Measurements from ENCODE around the gene DPEP1. TPM values are rescaled to one million over a fixed set of nuclear protein-coding genes. Genes with fewer than 3 reads are reported as not detected.
A peak's percentile ranks its signal among the peaks of the same experiment; 100 is the strongest.

Gene DPEP1
- total RNA-seq (2022) (7.8 and 8.1 TPM in 2 replicates), Bru-seq, nascent RNA (percentile 30 among the genes with signal in this experiment), BruChase-seq, experiment 1, labeled RNA remaining after a 2-hour chase (percentile 31 among the genes with signal in this experiment), BruChase-seq, experiment 2, labeled RNA remaining after a 6-hour chase (percentile 35 among the genes with signal in this experiment)
- long read RNA-seq, partial matches to known transcripts, result 0 of 11 reads
- long read RNA-seq, other reads (novel, unspliced or antisense), result 10 of 11 reads

DNA sequence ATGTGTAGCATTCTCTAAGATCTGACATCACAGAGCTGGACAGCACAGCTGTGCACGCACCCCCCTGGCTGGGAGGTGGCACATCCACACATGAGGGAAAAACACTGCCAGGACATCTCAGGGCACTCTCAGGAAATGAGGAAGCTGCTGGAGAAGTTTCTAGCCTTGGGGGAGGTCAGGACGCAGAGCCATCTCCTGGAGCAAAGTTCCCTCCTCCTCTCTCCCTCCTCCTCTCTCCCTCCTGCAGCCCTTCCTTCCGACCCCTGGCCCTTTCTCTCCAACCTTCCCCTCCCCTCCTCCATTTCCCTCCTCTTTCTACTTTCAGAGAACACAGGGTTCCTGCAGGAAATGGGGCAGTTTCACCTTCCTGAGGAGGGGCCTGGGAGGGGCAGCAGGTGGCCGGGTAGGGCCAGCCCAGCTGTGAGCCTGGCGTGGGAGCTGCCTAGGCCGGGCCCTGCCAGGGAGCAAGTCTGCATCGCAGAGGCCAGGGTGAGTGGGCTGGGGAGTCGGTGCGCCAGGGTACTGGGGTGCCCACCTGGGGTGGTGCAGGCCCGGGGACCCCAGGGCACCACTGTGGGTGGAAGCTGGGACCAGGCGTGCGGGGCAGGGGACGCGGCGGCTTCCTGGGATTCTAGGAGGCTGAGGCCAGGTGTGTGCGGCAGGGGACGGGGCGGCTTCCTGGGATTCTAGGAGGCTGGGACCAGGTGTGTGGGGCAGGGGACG is at the start of gene DPEP1:
TSS of gene DPEP1 (plus strand) at position 412 of the 723 bp plus-strand sequence. CDS start 16,769 bp downstream, outside the sequence.
- intact Hi-C loops (cut with micrococcal nuclease; ENCODE audit: unreplicated experiment), result no loop called here
- H3K4me1 Mint-ChIP-seq (ENCODE audit: low read depth, unreplicated experiment), result peaks cover 33% of the 10 kb centered on the region
- H3K4me1 ChIP-seq, result peaks cover 38% of the 10 kb centered on the region
- H3K9me3 ChIP-seq, result no peaks in the 10 kb centered on the region; the same call in 1 of the 2 replicates
- BruUV-seq (replicated peaks), result no TSS peak
- no peak for DNase-seq
- no peaks in the 10 kb centered on the region for H3K27me3 ChIP-seq (replicated peaks; ENCODE audit: control insufficient read depth, insufficient read depth, low read length)
- no peaks in the 10 kb centered on the region for H3K27me3 Mint-ChIP-seq (ENCODE audit: insufficient read depth, unreplicated experiment)
- no peaks in the 10 kb centered on the region for H3K9me3 Mint-ChIP-seq (ENCODE audit: unreplicated experiment)
- H3K4me3 Mint-ChIP-seq (ENCODE audit: unreplicated experiment), result no peak within 1 kb of the TSS
- ChIA-PET CTCF (no interaction called here), POLR2A (no interaction called here)
- no peak within 1 kb of the TSS for H3K4me3 ChIP-seq (ENCODE audit: low read depth, low read length)
- H3K36me3 ChIP-seq (ENCODE audit: control insufficient read depth, insufficient read depth, low read length), result no peaks in the 10 kb centered on the region
- no peaks in the 10 kb centered on the region for H3K36me3 Mint-ChIP-seq (ENCODE audit: insufficient read depth, unreplicated experiment)
- TF ChIP-seq, protein P1, sequence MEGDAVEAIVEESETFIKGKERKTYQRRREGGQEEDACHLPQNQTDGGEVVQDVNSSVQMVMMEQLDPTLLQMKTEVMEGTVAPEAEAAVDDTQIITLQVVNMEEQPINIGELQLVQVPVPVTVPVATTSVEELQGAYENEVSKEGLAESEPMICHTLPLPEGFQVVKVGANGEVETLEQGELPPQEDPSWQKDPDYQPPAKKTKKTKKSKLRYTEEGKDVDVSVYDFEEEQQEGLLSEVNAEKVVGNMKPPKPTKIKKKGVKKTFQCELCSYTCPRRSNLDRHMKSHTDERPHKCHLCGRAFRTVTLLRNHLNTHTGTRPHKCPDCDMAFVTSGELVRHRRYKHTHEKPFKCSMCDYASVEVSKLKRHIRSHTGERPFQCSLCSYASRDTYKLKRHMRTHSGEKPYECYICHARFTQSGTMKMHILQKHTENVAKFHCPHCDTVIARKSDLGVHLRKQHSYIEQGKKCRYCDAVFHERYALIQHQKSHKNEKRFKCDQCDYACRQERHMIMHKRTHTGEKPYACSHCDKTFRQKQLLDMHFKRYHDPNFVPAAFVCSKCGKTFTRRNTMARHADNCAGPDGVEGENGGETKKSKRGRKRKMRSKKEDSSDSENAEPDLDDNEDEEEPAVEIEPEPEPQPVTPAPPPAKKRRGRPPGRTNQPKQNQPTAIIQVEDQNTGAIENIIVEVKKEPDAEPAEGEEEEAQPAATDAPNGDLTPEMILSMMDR (IDR thresholded peaks at IDR 0.05; ENCODE audit: insufficient read depth in 1 of 2, low read depth in 1 of 2, low read length in 1 of 2, severe bottlenecking in 1 of 2, unreplicated experiment in 1 of 2), result no peak
- H3K27ac Mint-ChIP-seq (ENCODE audit: unreplicated experiment), result no peak within 1 kb of the TSS

DNA sequence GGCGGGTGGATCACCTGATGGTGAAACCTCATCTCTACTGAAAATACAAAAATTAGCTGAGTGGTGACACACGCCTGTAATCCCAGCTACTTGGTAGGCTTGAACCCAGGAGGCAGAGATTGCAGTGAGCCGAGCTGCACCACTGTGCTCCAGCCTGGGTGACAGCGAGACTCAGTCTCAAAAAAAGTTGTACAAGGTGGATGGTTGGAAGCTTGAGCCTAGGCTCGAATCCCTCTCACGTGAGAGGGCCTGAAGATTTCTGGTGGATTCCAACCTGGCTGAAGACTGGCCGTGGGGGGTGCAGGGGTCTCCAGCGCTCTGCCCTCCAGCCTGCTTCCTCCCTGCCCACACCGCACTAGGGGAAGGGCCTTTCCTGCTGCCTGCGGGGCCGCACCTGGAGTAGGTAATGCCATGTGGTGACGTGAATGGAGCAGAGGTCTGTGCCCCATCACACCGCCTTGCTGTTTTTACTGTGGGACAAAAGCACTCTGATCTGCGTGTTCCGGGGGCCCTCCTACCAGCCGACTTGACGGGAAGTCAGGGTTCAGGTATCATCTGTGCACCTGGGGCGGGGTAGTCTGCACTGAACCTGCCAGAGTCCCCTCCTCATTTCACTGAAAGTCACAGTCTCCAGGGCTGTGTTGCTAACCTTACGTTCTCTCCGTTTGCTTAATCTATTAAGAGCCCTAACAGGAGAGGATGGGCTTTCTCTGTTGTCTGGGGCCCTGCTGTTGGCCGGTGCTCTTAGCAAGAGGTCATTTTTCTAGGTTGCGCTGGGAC is 48.8 kb upstream of the DPEP1 start:
- Mint-ChIP-seq H3K36me3 (ENCODE audit: insufficient read depth, unreplicated experiment) (peaks cover 97% of the 10 kb centered on the region), H3K4me3 (ENCODE audit: unreplicated experiment) (peak overlapping the region; percentile 48), H3K27me3 (ENCODE audit: insufficient read depth, unreplicated experiment) (no peaks in the 10 kb centered on the region), H3K4me1 (ENCODE audit: low read depth, unreplicated experiment) (peaks cover 29% of the 10 kb centered on the region), H3K27ac (ENCODE audit: unreplicated experiment) (peak overlapping the region; percentile 81), H3K9me3 (ENCODE audit: unreplicated experiment) (no peaks in the 10 kb centered on the region)
- POLR2A ChIA-PET, result interaction anchor here (0.5 to 0.6 kb wide), 2 partner anchors 36 to 342 kb away, joined by 3 to 6 read pairs; no protein-coding TSS in a partner anchor
- Histone ChIP-seq H3K4me3 (ENCODE audit: low read depth, low read length) (no peak overlapping the region), H3K9me3 (no peaks in the 10 kb centered on the region), H3K36me3 (ENCODE audit: control insufficient read depth, insufficient read depth, low read length) (peaks cover 20% of the 10 kb centered on the region), H3K4me1 (peaks cover 29% of the 10 kb centered on the region), H3K27me3 (replicated peaks; ENCODE audit: control insufficient read depth, insufficient read depth, low read length) (no peaks in the 10 kb centered on the region)
- BruUV-seq (replicated peaks), result no TSS peak
- CTCF ChIA-PET, result no interaction called here
- no peak for DNase-seq
- TF ChIP-seq, protein P1 (IDR thresholded peaks at IDR 0.05; ENCODE audit: insufficient read depth in 1 of 2, low read depth in 1 of 2, low read length in 1 of 2, severe bottlenecking in 1 of 2, unreplicated experiment in 1 of 2), result no peak
- intact Hi-C loops (cut with micrococcal nuclease; ENCODE audit: unreplicated experiment), result no loop called here

DNA sequence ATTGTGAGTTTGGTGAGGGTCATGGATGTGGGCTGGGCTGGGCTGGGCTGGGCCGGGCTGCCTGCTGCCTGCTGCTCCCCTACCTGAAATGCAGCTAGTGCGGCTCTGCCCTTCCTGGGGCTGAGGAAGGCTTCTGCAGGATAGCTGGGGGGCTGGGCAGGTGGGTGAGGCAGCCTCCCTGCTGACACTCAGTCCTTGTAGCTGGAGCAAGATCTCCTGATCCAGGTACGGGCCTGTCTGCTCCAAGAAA is 48.3 kb upstream of the DPEP1 start:
- H3K4me1 Mint-ChIP-seq (ENCODE audit: low read depth, unreplicated experiment), result peaks cover 26% of the 10 kb centered on the region
- peak overlapping the region; percentile 81 for H3K27ac Mint-ChIP-seq (ENCODE audit: unreplicated experiment)
- H3K4me1 ChIP-seq, result peaks cover 28% of the 10 kb centered on the region

More for the DNA sequence above, 48.3 kb upstream of the DPEP1 start:
- no peaks in the 10 kb centered on the region for H3K27me3 Mint-ChIP-seq (ENCODE audit: insufficient read depth, unreplicated experiment)
- Histone ChIP-seq H3K4me3 (ENCODE audit: low read depth, low read length) (no peak overlapping the region), H3K9me3 (no peaks in the 10 kb centered on the region), H3K36me3 (ENCODE audit: control insufficient read depth, insufficient read depth, low read length) (peaks cover 20% of the 10 kb centered on the region), H3K27me3 (replicated peaks; ENCODE audit: control insufficient read depth, insufficient read depth, low read length) (no peaks in the 10 kb centered on the region)
- DNase-seq, result peak in 1 of 2 experiments; percentile 69
- POLR2A ChIA-PET, result interaction anchor here (0.6 kb wide), 1 partner anchor 130 kb away, joined by 3 read pairs; no protein-coding TSS in a partner anchor
- intact Hi-C loops (cut with micrococcal nuclease; ENCODE audit: unreplicated experiment), result no loop called here
- TF ChIP-seq, protein P1 (IDR thresholded peaks at IDR 0.05; ENCODE audit: insufficient read depth in 1 of 2, low read depth in 1 of 2, low read length in 1 of 2, severe bottlenecking in 1 of 2, unreplicated experiment in 1 of 2), result no peak
- peaks cover 97% of the 10 kb centered on the region for H3K36me3 Mint-ChIP-seq (ENCODE audit: insufficient read depth, unreplicated experiment)
- H3K9me3 Mint-ChIP-seq (ENCODE audit: unreplicated experiment), result no peaks in the 10 kb centered on the region
- peak overlapping the region; percentile 48 for H3K4me3 Mint-ChIP-seq (ENCODE audit: unreplicated experiment)
- CTCF ChIA-PET, result no interaction called here
- BruUV-seq (replicated peaks), result no TSS peak

Measured in Caco-2 (cell line).